Measurements from ENCODE around the gene KCNT1. TPM values are rescaled to one million over a fixed set of nuclear protein-coding genes. Genes with fewer than 3 reads are reported as not detected.

The KCNT1 gene
- total RNA-seq, 2 experiments from 2014 or later, result not detected

GRCh38 chr9:135678236-135679017 is 23.6 kb upstream of the KCNT1 start:
- no peaks in the 10 kb centered on the region for H3K27me3 Mint-ChIP-seq (ENCODE audit: low read depth)
- H3K4me3 Mint-ChIP-seq, result no peak overlapping the region
- no peaks in the 10 kb centered on the region for H3K4me1 Mint-ChIP-seq (ENCODE audit: low read depth)
- no peak for DNase-seq
- intact Hi-C loops (cut with micrococcal nuclease), result no loop called here
- H3K36me3 Mint-ChIP-seq (ENCODE audit: low read depth), result no peaks in the 10 kb centered on the region
- no peaks in the 10 kb centered on the region for H3K9me3 Mint-ChIP-seq
- no peak overlapping the region for H3K27ac Mint-ChIP-seq
- CTCF ChIA-PET, result no interaction called here

GRCh38 chr9:135680056-135680455 is 21.9 kb upstream of the KCNT1 start:
- H3K27ac Mint-ChIP-seq, result no peak overlapping the region
- DNase-seq, result no peak
- no peaks in the 10 kb centered on the region for H3K4me1 Mint-ChIP-seq (ENCODE audit: low read depth)
- H3K4me3 Mint-ChIP-seq, result no peak overlapping the region
- H3K9me3 Mint-ChIP-seq, result no peaks in the 10 kb centered on the region
- CTCF ChIA-PET, result no interaction called here
- intact Hi-C loops (cut with micrococcal nuclease), result no loop called here
- no peaks in the 10 kb centered on the region for H3K27me3 Mint-ChIP-seq (ENCODE audit: low read depth)
- H3K36me3 Mint-ChIP-seq (ENCODE audit: low read depth), result no peaks in the 10 kb centered on the region

- Mint-ChIP-seq H3K27ac (no peak overlapping the region), H3K4me3 (no peak overlapping the region), H3K9me3 (no peaks in the 10 kb centered on the region), H3K27me3 (ENCODE audit: low read depth) (no peaks in the 10 kb centered on the region), H3K36me3 (ENCODE audit: low read depth) (no peaks in the 10 kb centered on the region), H3K4me1 (ENCODE audit: low read depth) (no peaks in the 10 kb centered on the region)
- DNase-seq, result no peak
- intact Hi-C loops (cut with micrococcal nuclease), result no loop called here
- CTCF ChIA-PET, result no interaction called here
Measured at GRCh38 chr9:135681161-135681560, 20.8 kb upstream of the KCNT1 start.

GRCh38 chr9:135683401-135684034 is 18.5 kb upstream of the KCNT1 start:
- H3K27me3 Mint-ChIP-seq (ENCODE audit: low read depth), result no peaks in the 10 kb centered on the region
- no peaks in the 10 kb centered on the region for H3K9me3 Mint-ChIP-seq
- intact Hi-C loops (cut with micrococcal nuclease), result no loop called here
- no peaks in the 10 kb centered on the region for H3K36me3 Mint-ChIP-seq (ENCODE audit: low read depth)
- no peak overlapping the region for H3K27ac Mint-ChIP-seq
- CTCF ChIA-PET, result no interaction called here
- DNase-seq, result no peak
- H3K4me3 Mint-ChIP-seq, result no peak overlapping the region
- no peaks in the 10 kb centered on the region for H3K4me1 Mint-ChIP-seq (ENCODE audit: low read depth)

GRCh38 chr9:135684691-135685090 is 17.3 kb upstream of the KCNT1 start:
- H3K9me3 Mint-ChIP-seq, result no peaks in the 10 kb centered on the region
- CTCF ChIA-PET, result no interaction called here
- no peaks in the 10 kb centered on the region for H3K4me1 Mint-ChIP-seq (ENCODE audit: low read depth)
- H3K4me3 Mint-ChIP-seq, result no peak overlapping the region
- no peak for DNase-seq
- no peaks in the 10 kb centered on the region for H3K27me3 Mint-ChIP-seq (ENCODE audit: low read depth)
- H3K36me3 Mint-ChIP-seq (ENCODE audit: low read depth), result no peaks in the 10 kb centered on the region
- no peak overlapping the region for H3K27ac Mint-ChIP-seq
- intact Hi-C loops (cut with micrococcal nuclease), result no loop called here

GRCh38 chr9:135687216-135687615 is 14.8 kb upstream of the KCNT1 start:
- H3K4me3 Mint-ChIP-seq, result no peak overlapping the region
- no peak for DNase-seq
- no peaks in the 10 kb centered on the region for H3K4me1 Mint-ChIP-seq (ENCODE audit: low read depth)
- no peak overlapping the region for H3K27ac Mint-ChIP-seq
- H3K9me3 Mint-ChIP-seq, result no peaks in the 10 kb centered on the region
- H3K27me3 Mint-ChIP-seq (ENCODE audit: low read depth), result no peaks in the 10 kb centered on the region
- H3K36me3 Mint-ChIP-seq (ENCODE audit: low read depth), result no peaks in the 10 kb centered on the region
- CTCF ChIA-PET, result no interaction called here
- intact Hi-C loops (cut with micrococcal nuclease), result no loop called here

GRCh38 chr9:135689011-135689410 is 13.0 kb upstream of the KCNT1 start:
- H3K4me3 Mint-ChIP-seq, result no peak overlapping the region
- no peaks in the 10 kb centered on the region for H3K36me3 Mint-ChIP-seq (ENCODE audit: low read depth)
- H3K4me1 Mint-ChIP-seq (ENCODE audit: low read depth), result no peaks in the 10 kb centered on the region
- H3K27me3 Mint-ChIP-seq (ENCODE audit: low read depth), result no peaks in the 10 kb centered on the region
- intact Hi-C loops (cut with micrococcal nuclease), result no loop called here
- no peak for DNase-seq
- no peak overlapping the region for H3K27ac Mint-ChIP-seq
- CTCF ChIA-PET, result no interaction called here
- no peaks in the 10 kb centered on the region for H3K9me3 Mint-ChIP-seq

- intact Hi-C loops (cut with micrococcal nuclease), result no loop called here
- Mint-ChIP-seq H3K27me3 (ENCODE audit: low read depth) (no peaks in the 10 kb centered on the region), H3K4me1 (ENCODE audit: low read depth) (no peaks in the 10 kb centered on the region), H3K27ac (no peak overlapping the region), H3K4me3 (no peak overlapping the region), H3K9me3 (no peaks in the 10 kb centered on the region), H3K36me3 (ENCODE audit: low read depth) (no peaks in the 10 kb centered on the region)
- CTCF ChIA-PET, result no interaction called here
- no peak for DNase-seq
Measured at GRCh38 chr9:135690836-135691570, 11.0 kb upstream of the KCNT1 start.

- Mint-ChIP-seq H3K4me1 (ENCODE audit: low read depth) (no peaks in the 10 kb centered on the region), H3K9me3 (no peaks in the 10 kb centered on the region), H3K27ac (no peak overlapping the region), H3K36me3 (ENCODE audit: low read depth) (no peaks in the 10 kb centered on the region), H3K27me3 (ENCODE audit: low read depth) (no peaks in the 10 kb centered on the region), H3K4me3 (no peak overlapping the region)
- intact Hi-C loops (cut with micrococcal nuclease), result no loop called here
- DNase-seq, result no peak
- CTCF ChIA-PET, result interaction anchor here (0.6 kb wide), 1 partner anchor 636 kb away, joined by 3 read pairs; no protein-coding TSS in a partner anchor
Measured at GRCh38 chr9:135692410-135692809, 9.6 kb upstream of the KCNT1 start.

- Mint-ChIP-seq H3K36me3 (ENCODE audit: low read depth) (no peaks in the 10 kb centered on the region), H3K27ac (no peak overlapping the region), H3K9me3 (no peaks in the 10 kb centered on the region), H3K27me3 (ENCODE audit: low read depth) (no peaks in the 10 kb centered on the region), H3K4me3 (no peak overlapping the region), H3K4me1 (ENCODE audit: low read depth) (no peaks in the 10 kb centered on the region)
- DNase-seq, result no peak
- intact Hi-C loops (cut with micrococcal nuclease), result no loop called here
- CTCF ChIA-PET, result interaction anchor here (0.9 kb wide), 1 partner anchor 12 kb away, joined by 4 read pairs; no protein-coding TSS in a partner anchor
Measured at GRCh38 chr9:135693265-135693664, 8.7 kb upstream of the KCNT1 start.

GRCh38 chr9:135693771-135694170 is 8.2 kb upstream of the KCNT1 start:
- DNase-seq, result no peak
- Mint-ChIP-seq H3K4me3 (no peak overlapping the region), H3K4me1 (ENCODE audit: low read depth) (no peaks in the 10 kb centered on the region), H3K9me3 (no peaks in the 10 kb centered on the region), H3K27ac (no peak overlapping the region), H3K27me3 (ENCODE audit: low read depth) (no peaks in the 10 kb centered on the region), H3K36me3 (ENCODE audit: low read depth) (no peaks in the 10 kb centered on the region)
- CTCF ChIA-PET, result interaction anchor here (0.9 kb wide), 1 partner anchor 12 kb away, joined by 4 read pairs; no protein-coding TSS in a partner anchor
- intact Hi-C loops (cut with micrococcal nuclease), result no loop called here

- intact Hi-C loops (cut with micrococcal nuclease), result no loop called here
- DNase-seq, result no peak
- Mint-ChIP-seq H3K9me3 (no peaks in the 10 kb centered on the region), H3K4me3 (no peak overlapping the region), H3K27ac (no peak overlapping the region), H3K27me3 (ENCODE audit: low read depth) (no peaks in the 10 kb centered on the region), H3K36me3 (ENCODE audit: low read depth) (no peaks in the 10 kb centered on the region), H3K4me1 (ENCODE audit: low read depth) (no peaks in the 10 kb centered on the region)
- CTCF ChIA-PET, result no interaction called here
Measured at GRCh38 chr9:135694414-135694813, 7.6 kb upstream of the KCNT1 start.

- Mint-ChIP-seq H3K27ac (no peak overlapping the region), H3K36me3 (ENCODE audit: low read depth) (no peaks in the 10 kb centered on the region), H3K9me3 (no peaks in the 10 kb centered on the region), H3K4me3 (no peak overlapping the region), H3K27me3 (ENCODE audit: low read depth) (no peaks in the 10 kb centered on the region), H3K4me1 (ENCODE audit: low read depth) (no peaks in the 10 kb centered on the region)
- CTCF ChIA-PET, result no interaction called here
- intact Hi-C loops (cut with micrococcal nuclease), result no loop called here
- DNase-seq, result no peak
Measured at GRCh38 chr9:135695036-135695435, 6.9 kb upstream of the KCNT1 start.

Measured in activated naive CD4-positive, alpha-beta T cell treated with anti-CD3 and anti-CD28 coated beads for 36 hours (primary cell).